GM12865 (cell line): Measurements from ENCODE around the gene INHBC.

ENCODE experiments used
- DNase-seq: peaks from one replicate; pipeline ENCODE4 v3.0.0; 2010; ENCODE audit warnings: low read depth
- H3K4me3 ChIP-seq: 2 replicates; pipeline ENCODE4 v1.5.1; 2011; ENCODE audit warnings: mild to moderate bottlenecking, low read depth, low read length, control low read depth
- CTCF ChIP-seq: IDR thresholded peaks from 2 replicates; pipeline ENCODE4 v1.5.1; 2011; ENCODE audit warnings: low read length, control low read depth, low read depth, inconsistent platforms; ENCODE audit not compliant: insufficient read depth; ENCODE audit errors: missing control alignments

Gene INHBC

GRCh38 chr12:57475271-57476161 is 40.9 kb downstream of the INHBC start:
- peak overlapping the region; percentile 69 for H3K4me3 ChIP-seq
- DNase-seq = no peak
- TF ChIP-seq CTCF = no peak

GRCh38 chr12:57476162-57476992 is 41.8 kb downstream of the INHBC start:
- DNase-seq = peak; percentile 78
- peak; percentile 66 for TF ChIP-seq CTCF
- H3K4me3 ChIP-seq = peak overlapping the region; percentile 69

DNA sequence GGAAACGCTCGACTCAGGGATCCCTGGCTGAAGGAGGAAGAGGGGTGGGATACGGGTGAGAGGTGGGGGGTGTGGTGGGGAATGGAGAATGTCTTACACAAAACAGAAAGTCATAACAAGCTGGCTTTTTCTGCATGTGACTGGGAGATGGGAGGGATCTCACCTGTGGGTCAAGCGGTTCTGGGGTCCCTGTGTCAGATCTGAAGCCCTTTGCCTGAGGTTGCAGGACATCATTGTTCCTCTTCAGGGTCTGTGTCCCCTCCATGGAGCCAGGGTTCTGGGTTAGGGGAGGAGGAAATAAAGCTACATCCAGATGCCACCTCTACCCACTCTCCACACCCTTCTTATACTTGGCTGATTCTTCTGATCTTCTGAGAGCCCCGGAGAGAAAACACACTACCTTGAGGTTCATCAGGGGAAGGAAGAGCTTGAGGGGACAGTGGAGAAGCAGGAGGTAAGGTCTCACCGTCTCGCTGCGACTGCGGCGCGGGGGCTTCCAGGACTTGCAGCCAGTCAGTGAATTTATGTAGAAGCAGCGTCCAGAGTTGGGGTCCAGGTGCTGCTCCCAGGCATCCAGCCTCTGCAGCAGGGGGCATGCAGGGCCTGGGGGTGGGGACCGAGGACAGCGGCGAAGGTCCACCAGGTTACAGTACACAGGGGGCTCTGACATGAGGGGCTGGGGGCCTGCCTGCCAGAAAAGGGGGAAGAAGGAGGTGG is 42.6 kb downstream of the INHBC start:
- no peak for DNase-seq
- H3K4me3 ChIP-seq = peak overlapping the region; percentile 69
- TF ChIP-seq CTCF = no peak

DNA sequence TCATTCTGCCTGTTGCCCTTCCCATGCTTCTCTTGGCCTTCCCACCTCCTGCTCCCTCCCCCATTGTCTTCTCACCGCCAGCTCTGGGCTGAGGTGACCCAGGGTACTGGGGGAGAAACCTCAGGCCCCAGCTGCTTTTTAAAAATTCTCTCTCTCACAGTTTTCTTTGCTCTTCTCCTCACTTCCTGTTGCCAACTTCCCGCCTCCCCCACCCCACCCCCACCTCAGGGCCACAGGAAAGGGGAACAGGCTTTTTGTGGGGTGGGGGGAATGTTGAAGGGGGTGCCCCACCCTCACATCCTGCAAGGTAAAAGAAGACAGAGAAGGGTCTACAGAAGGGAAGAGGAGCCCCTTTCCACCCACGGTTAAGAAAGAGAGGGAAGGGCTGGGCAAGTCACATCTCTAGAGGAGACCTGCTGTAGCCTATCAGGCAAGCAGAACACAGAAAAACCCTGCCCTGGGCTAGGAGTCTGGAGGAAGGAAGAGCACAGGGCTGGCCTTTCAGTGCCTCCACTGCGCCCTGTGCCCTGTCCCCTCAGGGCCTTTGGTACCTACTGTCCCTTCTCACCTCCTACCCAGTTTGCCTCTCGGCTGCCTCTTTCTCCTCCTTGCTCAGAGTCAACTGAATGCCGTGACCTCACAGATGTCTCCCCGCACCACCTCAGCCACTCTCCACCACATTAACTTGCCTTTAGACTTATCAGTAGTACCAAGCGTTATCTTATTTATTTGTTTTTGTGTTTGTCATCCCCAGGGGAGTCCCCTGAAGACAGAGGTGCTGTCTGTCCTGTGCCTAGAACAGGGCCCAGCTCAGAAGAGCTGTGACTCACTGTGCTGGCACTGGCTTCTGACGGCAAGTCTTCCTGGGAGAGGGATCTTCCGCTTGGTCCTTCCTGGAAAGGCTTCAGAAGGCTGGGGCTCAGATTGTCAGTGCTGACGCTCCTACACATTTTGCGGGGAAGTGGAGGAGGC is 43.4 kb downstream of the INHBC start:
- no peak for TF ChIP-seq CTCF
- H3K4me3 ChIP-seq = peak overlapping the region; percentile 69
- peak; percentile 66 for DNase-seq

DNA sequence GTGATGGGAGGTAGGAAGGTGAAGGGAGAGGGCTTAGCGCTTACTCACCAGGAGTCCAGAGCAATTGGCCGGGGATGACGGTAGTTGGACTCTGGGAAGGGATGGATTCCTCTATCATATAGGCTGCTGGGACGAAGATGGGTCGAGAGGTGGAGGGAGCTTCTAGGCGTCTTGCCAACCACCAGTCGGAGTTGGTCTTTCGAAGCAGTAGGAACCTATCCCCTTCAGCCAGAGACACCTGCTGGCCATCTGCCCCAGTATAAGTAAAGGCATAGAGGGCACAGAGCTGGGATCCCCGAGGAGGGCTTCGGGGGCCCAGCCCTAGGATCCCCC is 44.4 kb downstream of the INHBC start:
- DNase-seq = peak; percentile 60
- no peak for TF ChIP-seq CTCF
- peak overlapping the region; percentile 69 for H3K4me3 ChIP-seq
